Skeletal muscle tissue (tissue), 1 donor: Measurements from ENCODE around the gene NPY5R. TPM values are rescaled to one million over a fixed set of nuclear protein-coding genes. Genes with fewer than 3 reads are reported as not detected.

Experiments
- total RNA-seq: library from RNA; depleted of rRNA; stranded (reverse); fragments of >200 nt; gene quantifications from one replicate; pipeline ENCODE4 v1.2.3, GENCODE V29; 2014

The NPY5R gene
- total RNA-seq, 1 donor from 2014 or later: not detected

Other genes starting within 250 kb of the NPY5R start
- gene NAF1, start 177.0 kb upstream of the NPY5R start, total RNA-seq: 14.1 TPM
- 9.9 TPM for gene NPY1R, start 11.3 kb upstream of the NPY5R start, total RNA-seq
- under 0.01 TPM for gene TKTL2, start 129.9 kb downstream of the NPY5R start, total RNA-seq
- 20.9 TPM for gene TMA16, start 150.8 kb downstream of the NPY5R start, total RNA-seq